T-helper 9 cell (primary cell): ENCODE results near the gene AUTS2.
"Not testable (repeated sequence)": the region's sequence is repeated elsewhere in the genome, so short reads cannot be mapped to it uniquely, and the experiment has no call there.

Source experiments
- DNase-seq: peaks from one replicate; pipeline ENCODE4 v3.0.0-alpha.2; 2020

Gene AUTS2

DNA sequence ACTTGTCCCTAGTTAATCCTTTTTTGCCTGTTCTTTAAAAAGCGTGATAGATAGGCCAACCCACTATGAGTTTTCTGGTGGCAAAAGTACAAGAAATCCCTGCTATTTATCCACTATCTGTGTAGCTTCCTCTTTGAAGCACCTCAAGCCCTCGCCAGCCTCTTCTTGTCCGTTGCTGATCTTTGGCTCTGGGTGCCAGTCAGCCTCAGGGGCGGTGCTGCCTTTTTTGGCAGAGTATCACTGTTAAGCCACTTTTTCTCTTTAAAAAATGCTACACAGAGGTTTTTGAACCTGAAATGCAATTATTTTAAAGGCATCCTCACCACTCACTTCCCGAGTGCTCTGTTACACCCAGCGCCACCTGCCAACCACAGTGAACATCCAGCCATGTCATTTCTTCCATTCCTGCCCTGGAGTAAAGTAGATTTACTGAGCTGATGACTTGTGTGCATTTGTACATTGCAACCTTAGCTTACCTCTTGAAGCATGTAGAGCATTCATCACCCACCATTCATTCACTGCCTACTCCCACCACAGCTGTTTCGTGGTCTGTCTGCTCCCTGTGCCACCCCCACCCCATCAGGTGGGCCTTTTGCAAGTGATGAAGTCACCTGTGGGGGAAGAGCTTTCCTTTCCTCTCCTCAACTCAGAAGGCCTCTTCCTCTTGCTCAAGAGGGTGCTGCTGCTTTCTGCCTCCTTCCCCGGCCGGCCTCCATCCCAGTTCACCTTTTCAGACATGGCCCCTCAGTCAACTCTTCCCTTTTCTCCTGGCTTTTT lies 1119.5 kb downstream of the AUTS2 start:
- no peak for DNase-seq

DNA sequence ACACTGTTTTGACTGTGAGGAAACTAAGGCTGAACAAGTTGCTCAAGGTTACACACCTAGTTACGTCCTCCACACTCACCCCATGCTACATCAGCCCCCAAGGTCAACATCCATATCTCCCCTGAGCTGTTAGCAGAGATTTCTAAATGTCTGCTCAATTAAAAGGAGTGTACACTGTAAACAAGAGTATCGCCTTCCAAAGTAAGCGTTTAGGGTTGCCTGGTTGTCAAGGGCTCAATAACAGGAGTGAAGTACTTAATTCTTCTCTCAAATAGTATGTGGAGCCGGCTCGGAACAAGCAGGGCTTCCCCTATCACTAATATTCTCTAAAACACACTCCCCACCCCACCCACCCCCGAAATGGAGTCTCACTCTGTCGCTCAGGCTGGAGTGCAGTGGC lies 1120.8 kb downstream of the AUTS2 start:
- no peak for DNase-seq

DNA sequence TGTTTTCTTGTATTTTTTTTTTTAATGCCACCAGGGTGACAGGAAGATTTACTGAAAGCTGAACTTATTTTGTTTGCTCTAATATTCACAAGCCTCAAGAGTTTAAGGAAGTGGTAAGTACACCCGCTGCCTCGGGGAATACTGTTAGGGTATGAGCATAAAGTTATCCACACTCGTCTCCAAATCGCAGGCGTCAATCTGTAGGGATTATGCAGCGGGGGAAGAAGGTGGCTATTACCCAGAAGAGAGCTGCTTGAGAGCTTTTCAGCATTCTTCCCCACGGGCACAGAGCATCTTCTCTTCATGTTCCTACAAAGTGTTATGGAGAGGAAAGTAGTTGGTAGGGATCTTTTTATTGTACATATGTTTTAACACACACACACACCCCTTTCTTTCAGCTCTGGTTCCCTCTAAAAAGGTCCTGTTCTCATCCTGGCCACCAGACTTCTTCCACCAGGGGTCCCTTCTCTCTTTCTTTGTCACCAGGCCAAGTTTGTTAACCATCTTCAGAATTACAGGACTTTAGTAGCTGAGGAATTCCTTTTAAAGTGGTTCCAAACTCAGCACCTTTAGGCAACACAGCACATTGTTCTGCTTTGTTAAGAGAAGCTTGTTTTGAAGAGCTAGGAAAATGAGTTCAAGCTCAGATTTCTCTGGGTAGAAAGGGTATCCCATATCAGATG lies 1122.1 kb downstream of the AUTS2 start:
- DNase-seq: no peak

DNA sequence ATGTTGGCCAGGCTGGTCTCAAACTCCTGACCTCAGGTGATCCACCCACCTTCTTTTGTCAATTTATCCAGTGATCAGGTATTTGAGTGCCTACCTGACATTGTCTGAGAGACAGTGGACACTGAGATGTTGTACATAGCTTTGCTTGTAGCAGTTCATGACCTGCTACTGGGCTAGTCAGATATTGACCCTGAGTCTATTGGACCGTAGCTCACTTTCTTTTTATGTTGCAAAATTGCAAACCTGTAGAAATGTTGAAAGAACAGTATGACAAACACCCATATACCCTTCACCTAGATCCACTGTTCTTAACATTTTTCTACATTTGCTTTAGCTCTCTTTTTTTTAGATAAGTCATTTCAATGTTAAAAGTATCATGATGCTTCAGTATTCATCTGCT lies 1123.2 kb downstream of the AUTS2 start:
- no peak for DNase-seq

DNA sequence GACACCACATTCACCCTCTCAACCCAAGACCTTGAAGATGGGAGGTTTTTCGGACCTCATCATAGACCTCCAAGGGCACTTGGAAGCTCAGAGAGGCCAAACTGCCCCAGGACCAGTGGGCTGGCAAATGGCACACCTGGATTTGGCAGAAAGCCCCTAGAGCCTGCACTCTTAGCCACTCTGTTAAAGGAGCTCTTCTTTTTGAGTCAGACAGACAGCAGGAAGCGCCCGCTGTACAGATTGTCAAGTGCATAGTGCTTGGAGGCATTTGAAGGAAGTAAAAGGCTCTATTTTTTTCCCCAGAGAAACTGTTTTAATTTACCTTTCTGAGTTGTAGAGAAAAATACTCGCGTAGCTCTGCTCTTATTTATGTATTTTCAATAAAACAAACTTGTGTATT lies 1125.1 kb downstream of the AUTS2 start:
- no peak for DNase-seq

DNA sequence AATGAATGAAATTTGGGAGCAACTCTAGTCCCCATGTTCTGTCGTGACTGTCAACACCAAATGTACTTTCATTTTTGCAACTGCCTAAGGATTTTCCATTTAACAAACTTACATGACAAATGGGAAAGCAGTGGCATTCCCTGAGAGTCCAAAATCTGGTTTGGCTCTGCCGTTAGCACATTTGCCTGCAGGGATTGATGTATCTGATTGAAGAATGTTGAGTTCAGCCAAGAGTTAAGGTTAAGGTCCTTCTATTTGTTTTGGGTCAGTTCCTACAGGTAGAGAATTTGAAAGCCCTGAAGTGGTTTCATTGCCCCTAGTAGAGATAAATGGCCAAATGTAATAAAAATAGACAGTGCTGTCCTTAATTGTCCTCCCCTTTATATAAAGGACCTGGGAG lies 1127.2 kb downstream of the AUTS2 start:
- no peak for DNase-seq

DNA sequence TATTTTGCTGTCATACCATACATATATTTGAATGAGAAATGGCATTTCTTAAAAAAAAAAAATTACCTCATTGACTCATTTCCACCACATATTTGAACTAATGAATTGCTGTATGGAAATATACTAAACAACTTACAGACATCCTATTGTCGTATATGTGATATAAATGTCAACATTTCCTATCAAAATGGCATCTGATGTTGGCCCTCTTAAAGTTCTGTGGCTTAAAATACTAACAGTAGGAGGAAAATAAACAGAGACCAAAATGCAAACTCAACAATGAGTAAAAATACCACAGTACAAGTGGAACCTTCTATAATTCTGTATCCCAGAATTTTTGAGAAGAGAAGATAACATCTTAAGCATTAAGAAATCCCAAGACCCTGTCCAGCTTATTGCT lies 1128.0 kb downstream of the AUTS2 start:
- no peak for DNase-seq

DNA sequence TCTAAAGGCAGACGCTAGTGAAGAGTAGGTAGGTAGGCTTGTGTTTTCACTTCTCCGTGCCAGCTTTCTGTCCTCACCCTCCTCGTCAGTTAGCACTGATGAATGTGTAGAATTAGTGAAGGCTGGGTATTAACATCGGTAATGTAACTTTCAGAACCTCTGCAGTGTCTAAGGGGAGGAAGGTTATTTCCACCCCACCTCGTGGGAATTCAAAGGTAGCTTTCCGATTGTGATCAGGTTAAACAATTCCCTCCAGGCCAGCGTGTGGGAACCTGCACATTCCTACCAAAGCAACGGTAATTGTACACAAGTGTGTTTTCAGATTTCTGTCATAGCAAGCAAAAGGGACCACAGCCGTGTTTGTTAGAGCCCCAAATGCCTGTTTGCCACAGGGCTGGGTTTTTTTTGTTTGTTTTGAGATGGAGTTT lies 1128.7 kb downstream of the AUTS2 start:
- DNase-seq: no peak

DNA sequence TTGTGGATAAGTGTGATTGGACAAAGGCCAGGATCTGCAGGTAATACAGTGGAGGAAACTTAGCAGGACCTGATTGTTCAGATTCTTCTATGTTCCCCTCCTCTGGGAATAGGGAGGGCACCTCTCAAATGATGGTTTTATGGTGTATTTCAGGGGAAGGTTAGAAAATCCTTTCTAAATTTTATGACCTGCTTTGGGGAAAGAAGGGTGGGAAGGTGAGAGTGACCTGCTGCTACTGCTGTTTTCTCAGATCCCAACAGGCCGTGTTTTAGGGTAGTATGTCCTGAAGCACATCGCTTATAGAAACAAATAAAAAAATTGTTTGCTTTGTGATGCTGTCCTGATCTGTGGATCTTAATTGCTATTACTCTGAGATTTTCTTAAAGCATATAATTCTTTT lies 1129.6 kb downstream of the AUTS2 start:
- DNase-seq: no peak

DNA sequence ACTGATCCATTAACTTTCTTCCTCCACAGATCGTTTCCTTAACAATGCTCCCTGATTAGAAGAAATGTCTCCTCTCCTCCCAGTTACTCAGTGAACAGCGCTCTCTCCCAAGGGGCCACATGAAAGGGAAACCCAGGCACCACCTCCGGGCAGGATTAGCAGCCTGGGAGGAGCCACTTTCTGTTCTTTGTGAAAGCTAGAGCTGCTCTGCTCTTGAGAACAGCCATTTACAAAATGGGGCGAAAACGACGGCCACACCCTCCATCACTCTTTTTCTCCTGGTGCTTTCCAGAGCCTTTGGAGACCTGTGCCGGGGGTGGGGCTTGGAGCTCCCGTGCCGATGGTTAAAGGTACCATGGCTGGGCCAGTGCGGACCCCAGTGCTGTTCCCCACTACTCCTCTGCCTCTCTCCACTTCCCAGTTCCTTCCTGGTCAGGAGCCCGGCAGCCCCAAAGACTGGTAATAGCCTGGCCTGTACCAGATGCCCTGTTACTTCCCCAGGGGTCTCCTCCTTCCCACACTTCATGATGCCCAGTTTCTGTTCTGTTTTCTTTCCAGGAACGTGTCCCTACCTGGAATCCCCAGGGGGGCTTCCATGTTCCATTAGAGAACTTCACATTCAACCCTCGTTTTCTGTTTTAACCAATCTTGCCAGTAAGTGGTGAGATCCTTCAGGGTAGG lies 1130.7 kb downstream of the AUTS2 start:
- no peak for DNase-seq

DNA sequence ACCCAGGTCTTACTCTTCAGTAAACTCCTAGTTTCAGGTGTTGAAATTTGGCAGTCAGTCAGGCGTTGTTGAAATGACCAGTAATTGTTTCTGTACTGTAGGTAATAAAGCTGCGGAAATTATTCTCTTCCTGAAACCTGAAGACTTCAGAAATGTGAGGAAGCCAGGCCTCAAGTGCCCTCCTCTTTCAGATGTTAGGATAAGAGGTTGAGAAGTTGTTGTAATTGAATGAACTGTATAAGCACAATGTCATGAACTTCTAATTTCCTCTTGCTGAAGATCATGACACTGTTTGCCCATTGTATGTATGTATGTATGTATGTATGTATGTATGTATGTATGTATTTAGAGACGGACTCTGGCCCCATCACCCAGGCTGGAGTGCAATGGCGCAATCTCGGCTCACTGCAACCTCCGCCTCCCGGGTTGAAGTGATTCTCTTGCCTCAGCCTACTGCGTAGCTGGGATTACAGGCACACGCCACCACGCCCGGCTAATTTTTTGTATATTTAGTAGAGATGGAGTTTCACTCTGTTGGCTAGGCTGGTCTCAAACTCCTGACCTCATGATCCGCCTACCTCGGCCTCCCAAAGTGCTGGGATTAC lies 1131.4 kb downstream of the AUTS2 start:
- DNase-seq: not testable (repeated sequence)

DNA sequence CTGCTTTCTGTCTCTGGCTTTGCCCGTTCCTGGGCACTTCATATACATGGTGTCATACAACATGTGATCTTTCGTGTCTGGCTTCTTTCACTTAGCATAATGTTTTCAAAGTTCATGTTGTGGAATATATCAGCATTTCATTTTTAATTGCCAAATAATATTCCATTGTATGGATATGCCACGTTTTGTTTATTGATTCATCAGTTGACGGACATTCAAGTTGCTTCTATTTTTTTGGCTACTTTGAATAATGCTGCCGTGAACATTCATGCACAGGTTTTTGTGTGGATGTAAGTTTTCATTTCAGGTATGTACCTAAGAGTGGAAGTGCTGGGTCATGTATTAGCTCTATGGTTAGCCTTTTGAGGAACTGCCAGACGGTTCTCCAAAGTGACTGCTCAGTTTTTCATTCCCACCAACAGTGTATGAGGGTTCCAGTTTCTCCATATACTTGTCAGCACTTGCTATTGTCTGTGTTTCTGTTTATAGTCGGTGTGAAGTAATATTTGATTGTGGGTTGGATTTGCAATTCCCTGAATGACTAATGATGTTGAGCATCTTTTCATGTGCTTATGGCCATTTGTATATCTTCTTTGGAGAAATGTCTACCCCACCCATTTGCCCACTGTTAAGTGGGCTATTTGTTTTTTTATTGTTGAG lies 1132.3 kb downstream of the AUTS2 start:
- no peak for DNase-seq

DNA sequence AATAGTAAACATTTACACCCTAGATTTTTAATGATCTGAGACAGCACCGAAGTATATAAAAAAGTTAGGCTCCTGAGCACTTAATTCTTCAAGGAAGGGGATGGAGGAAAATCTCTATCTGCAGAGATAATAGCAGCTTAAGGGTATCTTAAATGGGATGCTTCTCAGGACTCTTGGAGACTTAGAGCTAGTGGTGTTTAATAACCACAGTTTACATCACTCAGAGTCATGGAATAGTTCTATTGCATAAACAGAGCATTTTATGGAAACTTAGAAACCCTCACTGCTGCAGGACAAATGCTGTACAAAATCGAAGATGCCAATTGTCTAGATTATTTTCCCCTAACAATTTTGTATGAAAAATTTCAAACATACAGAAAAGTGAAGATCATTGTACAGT lies 1134.8 kb downstream of the AUTS2 start:
- DNase-seq: no peak

DNA sequence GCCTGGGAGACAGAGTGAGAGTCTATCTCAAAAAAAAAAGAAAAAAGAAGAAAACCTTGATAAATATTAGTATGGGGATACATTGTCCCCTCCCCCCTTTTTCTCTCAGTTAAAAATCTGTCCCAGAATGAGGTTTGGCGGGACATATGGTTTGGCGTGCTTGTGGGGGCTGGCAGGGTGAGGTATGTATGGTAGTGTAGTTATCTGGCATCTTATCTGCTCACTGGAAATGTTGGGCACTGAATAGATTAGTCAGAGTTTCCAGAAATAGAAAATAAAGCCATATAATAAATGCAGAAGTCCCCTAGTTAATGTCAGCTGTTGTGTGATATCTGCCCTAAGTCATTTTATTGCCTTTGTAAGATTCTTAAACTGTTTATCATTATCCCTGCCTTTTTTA lies 1136.1 kb downstream of the AUTS2 start:
- DNase-seq: no peak

DNA sequence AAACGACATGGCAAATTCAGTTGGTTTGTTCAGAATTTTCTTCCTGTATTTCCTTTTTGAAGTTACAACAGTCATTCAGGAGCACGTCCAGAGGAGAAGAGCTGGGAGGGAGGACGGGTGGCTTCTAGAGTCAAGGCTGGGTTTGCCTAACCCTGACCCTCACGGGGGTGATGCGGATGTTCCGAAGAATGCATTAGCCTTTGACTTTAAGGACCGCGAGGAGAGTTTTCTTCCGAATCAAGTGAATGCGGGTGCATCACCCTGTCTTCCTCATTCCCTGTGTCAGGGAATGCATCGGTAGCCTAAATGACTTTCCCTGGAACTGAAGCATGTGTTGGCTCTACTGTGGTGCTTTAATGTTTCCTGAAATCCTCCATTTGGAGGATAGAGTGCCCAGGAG lies 1137.0 kb downstream of the AUTS2 start:
- DNase-seq: no peak

DNA sequence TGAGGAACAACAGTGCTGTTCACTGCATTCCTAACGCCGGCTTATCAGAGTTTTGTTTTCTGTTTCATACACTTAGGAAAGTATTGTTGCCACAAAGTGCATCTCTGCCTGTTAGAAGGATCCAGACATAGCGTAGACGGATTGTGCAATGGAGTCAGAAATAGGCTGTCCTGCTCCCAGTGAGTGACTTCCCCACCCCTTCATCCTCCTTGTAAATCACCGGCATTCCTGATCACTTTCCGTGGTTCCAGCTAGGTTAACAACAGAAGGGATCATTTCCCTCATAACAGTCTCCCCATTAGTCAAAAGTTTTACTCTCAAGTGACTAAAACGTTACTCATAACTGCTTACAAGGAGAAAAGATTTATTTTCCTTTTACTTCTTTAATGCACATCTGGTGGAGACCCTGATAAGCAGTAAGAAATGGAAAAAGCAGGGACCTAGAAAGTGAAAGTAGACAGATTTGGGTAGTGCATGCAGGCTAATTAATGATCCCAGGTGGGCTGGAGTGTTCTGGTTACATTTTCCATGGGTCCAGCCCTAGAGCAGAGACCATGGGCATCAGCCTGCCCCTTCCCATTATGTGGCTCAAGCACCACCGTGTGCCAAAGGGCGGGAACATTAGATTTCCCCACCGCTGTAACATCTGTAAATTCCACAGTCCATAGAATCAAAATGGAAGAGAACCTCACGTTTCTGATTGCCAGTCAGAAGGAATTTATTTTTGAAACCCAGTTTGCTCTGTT lies 1138.6 kb downstream of the AUTS2 start:
- DNase-seq: no peak

DNA sequence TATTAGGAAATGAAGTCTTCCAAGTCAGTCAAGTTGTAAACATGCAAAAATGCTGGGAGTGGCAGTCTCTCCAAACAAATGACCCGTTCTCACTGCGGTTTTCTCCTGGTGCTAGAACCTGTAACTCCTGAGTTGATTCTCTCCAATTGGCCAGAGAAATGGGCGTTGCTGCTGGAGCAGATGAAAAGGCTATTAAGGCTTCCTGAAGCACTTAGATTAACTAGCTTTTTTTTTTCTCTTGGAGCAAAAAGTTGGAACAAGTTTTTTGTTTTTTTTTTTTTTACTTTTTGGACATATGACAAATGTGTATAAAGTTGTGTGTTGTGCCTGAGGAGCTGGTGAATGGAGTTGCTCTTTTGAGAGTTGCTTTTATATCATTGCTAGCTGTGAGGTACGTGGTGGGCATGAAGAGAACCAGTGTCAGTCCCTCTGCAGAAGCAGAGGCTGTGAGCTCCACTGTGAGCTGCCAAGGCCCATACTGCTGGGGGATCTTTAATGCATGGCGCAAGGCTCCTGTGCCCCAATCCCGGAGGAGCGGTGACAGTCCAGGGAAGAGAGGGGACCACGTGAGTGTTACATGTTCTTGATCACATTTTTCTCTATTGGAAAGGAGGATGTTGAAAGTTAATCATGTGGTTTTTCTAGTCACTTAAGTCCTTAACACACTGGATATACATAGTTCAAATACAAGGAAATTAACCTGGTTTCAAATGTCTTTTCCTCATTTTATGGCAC lies 1140.0 kb downstream of the AUTS2 start:
- no peak for DNase-seq

DNA sequence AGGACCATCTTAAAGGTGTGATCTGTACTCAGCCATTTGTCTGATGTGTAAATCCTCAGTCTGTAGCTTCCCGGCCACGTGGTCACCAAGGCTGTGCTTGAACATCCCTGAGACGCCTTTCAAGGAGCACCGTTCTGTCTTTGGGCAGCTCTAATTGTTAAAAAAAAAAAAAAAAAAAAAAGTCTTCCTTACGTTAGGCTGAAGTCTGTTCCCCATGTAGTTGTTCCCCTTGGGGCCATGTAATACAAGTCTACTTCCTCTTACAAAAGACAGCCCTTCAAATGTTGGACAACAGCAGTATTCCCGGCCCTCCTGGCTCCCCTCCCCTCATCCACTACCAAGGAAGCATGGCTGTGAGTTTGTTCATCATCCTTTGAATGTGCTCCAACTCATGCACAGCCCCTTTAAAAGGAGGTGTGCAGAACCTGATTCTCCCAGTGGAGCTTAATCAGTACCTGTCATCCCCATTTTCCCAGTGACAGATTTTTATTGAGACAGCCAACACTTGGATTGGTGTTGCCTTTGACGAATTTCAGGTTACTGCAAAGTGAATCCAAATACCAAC lies 1141.5 kb downstream of the AUTS2 start:
- no peak for DNase-seq

DNA sequence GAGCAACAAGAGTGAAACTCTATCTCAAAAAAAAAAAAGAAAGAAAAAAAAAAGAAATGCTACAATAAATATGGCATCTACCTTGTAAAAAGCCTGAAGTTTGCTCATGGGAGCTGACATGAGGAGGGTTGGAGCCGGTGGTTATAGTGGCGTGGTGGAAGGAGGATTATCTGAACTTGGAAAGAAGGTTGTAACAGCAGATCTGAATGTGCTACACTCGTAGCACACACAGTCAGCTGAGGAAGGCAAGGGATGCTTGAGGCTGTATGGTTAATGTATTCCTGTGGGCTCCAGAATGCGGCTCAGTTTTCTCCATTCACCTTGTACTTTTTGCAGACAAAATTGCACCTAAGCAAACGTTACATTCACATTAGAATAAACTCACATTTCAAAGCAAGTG lies 1143.4 kb downstream of the AUTS2 start:
- no peak for DNase-seq

DNA sequence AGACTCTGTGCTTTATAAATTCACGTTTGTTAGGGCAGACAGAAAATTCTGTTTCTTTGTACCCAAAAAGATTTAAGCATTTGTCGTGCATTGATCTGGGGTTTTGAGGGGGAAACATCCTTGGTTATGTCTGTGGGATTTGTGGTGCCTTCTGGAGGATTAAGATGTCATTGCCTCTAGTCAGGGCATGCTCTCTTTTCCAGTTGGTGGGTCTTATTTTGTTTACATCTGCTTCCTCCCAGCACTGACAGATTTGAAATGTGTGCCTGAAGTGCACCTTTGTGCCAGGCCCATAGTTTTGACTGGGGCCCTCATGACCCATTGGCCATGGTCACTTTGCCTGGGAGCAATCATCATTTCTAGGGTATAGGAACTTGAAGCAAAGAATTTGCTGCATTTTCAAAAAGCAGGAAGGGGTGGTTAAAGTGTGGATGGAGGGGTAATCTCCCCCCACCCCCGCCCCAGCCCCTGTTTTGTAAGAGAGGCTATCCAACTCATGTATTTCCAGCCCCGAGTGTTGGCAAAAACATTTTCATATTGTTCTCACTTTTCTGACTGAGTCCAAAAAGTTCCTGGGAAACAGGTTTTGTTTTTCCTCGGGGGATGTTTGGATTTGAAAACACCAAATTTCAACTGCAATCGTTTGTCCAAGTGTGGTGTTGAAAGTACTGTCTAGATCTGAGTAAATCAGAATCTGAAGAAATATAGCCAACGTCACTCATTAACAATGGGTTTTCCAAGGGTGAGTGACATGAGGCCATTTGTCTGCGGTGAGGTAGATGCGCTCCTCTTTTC lies 1145.5 kb downstream of the AUTS2 start:
- no peak for DNase-seq
